SK-N-MC (cell line): ENCODE measurements around the gene HIVEP2.

ENCODE experiments used
- EZH2 ChIP-seq: fragments of 200-600 bp; sonication (generic); IDR thresholded peaks from one replicate; pipeline ENCODE4 v1.6.1; 2017; ENCODE audit warnings: antibody characterized with exemption
- POLR2AphosphoS5 ChIP-seq: IDR thresholded peaks from 2 replicates; pipeline ENCODE4 v1.6.1; 2012; ENCODE audit warnings: mild to moderate bottlenecking, low read depth, low read length, borderline replicate concordance

DNA sequence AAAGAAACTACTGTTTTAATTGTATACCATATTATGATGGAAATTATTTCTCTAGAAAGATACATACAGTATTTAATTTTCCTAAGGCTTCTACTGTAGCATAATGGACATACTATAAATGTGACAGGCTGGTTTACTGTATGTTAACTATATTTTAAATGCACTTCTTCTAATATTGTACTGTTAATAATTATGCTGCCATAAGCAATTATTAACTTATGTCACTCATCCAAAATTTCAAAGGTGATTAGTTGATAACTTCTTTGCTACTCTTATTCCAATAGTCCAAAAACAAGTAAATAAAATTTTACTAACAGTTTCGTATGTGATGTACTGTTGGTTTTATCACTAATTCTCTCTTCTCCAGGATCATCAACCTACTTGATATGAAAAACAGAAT, 28.1 kb downstream of the HIVEP2 start:
- TF ChIP-seq POLR2AphosphoS5 (no peak), EZH2 (no peak)
